ENCODE results near the gene LSM4. TPM values are rescaled to one million over a fixed set of nuclear protein-coding genes. Genes with fewer than 3 reads are reported as not detected.
A peak's percentile ranks its signal among the peaks of the same experiment; 100 is the strongest.

The LSM4 gene
- total and polyA plus RNA-seq, 2 of the 13 experiments (the other 11 are each of a cell fraction or from before 2014, with no cell fraction given), result 65.8 to 166 TPM

- TF ChIP-seq MXD1 (CRISPR knock-in tag; IDR thresholded peaks at IDR 0.05) (no peak), ZFX (CRISPR knock-in tag; IDR thresholded peaks at IDR 0.05; ENCODE audit: low read depth) (peak; percentile 80), ZNF207 (IDR thresholded peaks at IDR 0.05; ENCODE audit: borderline replicate concordance) (no peak), ZNF777 (CRISPR knock-in tag; IDR thresholded peaks at IDR 0.05) (peak; percentile 54; the same call in 1 of the 2 replicates), ZNF180 (CRISPR knock-in tag; IDR thresholded peaks at IDR 0.05; ENCODE audit: borderline replicate concordance, low read depth) (no peak), ARID4A (CRISPR knock-in tag; IDR thresholded peaks at IDR 0.05; ENCODE audit: borderline replicate concordance) (peak; percentile 58; the same call in 1 of the 2 replicates), POLR2A (IDR thresholded peaks at IDR 0.05; ENCODE audit: insufficient read depth in 1 of 2, low read depth in 2 of 2, low read length in 2 of 2) (no peak), THAP7 (CRISPR knock-in tag; IDR thresholded peaks at IDR 0.05) (no peak), ZNF367 (CRISPR knock-in tag; IDR thresholded peaks at IDR 0.05; ENCODE audit: borderline replicate concordance) (no peak), ZNF276 (CRISPR knock-in tag; IDR thresholded peaks at IDR 0.05; ENCODE audit: low read depth) (no peak), ZNF746 (CRISPR knock-in tag; IDR thresholded peaks at IDR 0.05) (peak; percentile 69), ZNF768 (CRISPR knock-in tag; IDR thresholded peaks at IDR 0.05) (peak; percentile 56; the same call in 1 of the 2 replicates), ZFY (CRISPR knock-in tag; IDR thresholded peaks at IDR 0.05) (peak; percentile 56), MIER2 (CRISPR knock-in tag; IDR thresholded peaks at IDR 0.05) (no peak), CHD4 (IDR thresholded peaks at IDR 0.05; ENCODE audit: borderline replicate concordance, low read length) (no peak), ZNF878 (CRISPR knock-in tag; IDR thresholded peaks at IDR 0.05) (peak; percentile 39; the same call in 1 of the 2 replicates), ATF2 (CRISPR knock-in tag; IDR thresholded peaks at IDR 0.05) (peak; percentile 28; the same call in 1 of the 2 replicates), ZNF296 (CRISPR knock-in tag; conservative IDR thresholded peaks at IDR 0.05) (no peak), MED8 (CRISPR knock-in tag; IDR thresholded peaks at IDR 0.05; ENCODE audit: insufficient replicate concordance) (no peak), ZFP36L2 (CRISPR knock-in tag; IDR thresholded peaks at IDR 0.05) (no peak)
Observed at GRCh38 chr19:18291590-18292461, 31.1 kb downstream of the LSM4 start (continued).
